Stimulated activated CD8-positive, alpha-beta memory T cell treated with anti-CD3 and anti-CD28 coated beads, Interleukin-15, amount 100 ng/mL, for 1 hour (primary cell): ENCODE data around the gene HMCN1.
"Not testable (repeated sequence)": the region's sequence is repeated elsewhere in the genome, so short reads cannot be mapped to it uniquely, and the experiment has no call there.

Experiments
- DNase-seq: peaks from one replicate; pipeline ENCODE4 v3.0.0-alpha.2; 2020; ENCODE audit warnings: low read depth

Gene HMCN1

GRCh38 chr1:186154651-186155050 is 420.5 kb downstream of the HMCN1 start:
- no peak for DNase-seq

- no peak for DNase-seq
Observed at GRCh38 chr1:186155594-186155993, 421.4 kb downstream of the HMCN1 start.

GRCh38 chr1:186162895-186163294 is 428.7 kb downstream of the HMCN1 start:
- not testable (repeated sequence) for DNase-seq

- no peak for DNase-seq
Observed at GRCh38 chr1:186164773-186165172, 430.6 kb downstream of the HMCN1 start.

- no peak for DNase-seq
Observed at GRCh38 chr1:186165303-186165702, 431.1 kb downstream of the HMCN1 start.

GRCh38 chr1:186167096-186167668 is 433.0 kb downstream of the HMCN1 start:
- no peak for DNase-seq

GRCh38 chr1:186175588-186175987 is 441.4 kb downstream of the HMCN1 start:
- DNase-seq, result no peak

GRCh38 chr1:186178426-186179043 is 444.3 kb downstream of the HMCN1 start:
- no peak for DNase-seq

- DNase-seq, result no peak
Observed at GRCh38 chr1:186179231-186179630, 445.0 kb downstream of the HMCN1 start.

GRCh38 chr1:186183219-186183618 is 449.0 kb downstream of the HMCN1 start:
- DNase-seq, result no peak

GRCh38 chr1:186183970-186184628 is 449.9 kb downstream of the HMCN1 start:
- DNase-seq, result no peak

GRCh38 chr1:186186251-186186650 is 452.1 kb downstream of the HMCN1 start:
- DNase-seq, result not testable (repeated sequence)

GRCh38 chr1:186187601-186188000 is 453.4 kb downstream of the HMCN1 start:
- no peak for DNase-seq

GRCh38 chr1:186188004-186188539 is 453.9 kb downstream of the HMCN1 start:
- DNase-seq, result no peak

GRCh38 chr1:186188736-186189135 is 454.5 kb downstream of the HMCN1 start:
- DNase-seq, result no peak

- DNase-seq, result no peak
Observed at GRCh38 chr1:186189156-186189555, 455.0 kb downstream of the HMCN1 start.

GRCh38 chr1:186191511-186191910 is 457.3 kb downstream of the HMCN1 start:
- DNase-seq, result no peak

- no peak for DNase-seq
Observed at GRCh38 chr1:186193224-186193623, 459.0 kb downstream of the HMCN1 start.

GRCh38 chr1:186194107-186194756 is 460.0 kb downstream of the HMCN1 start:
- no peak for DNase-seq

GRCh38 chr1:186195377-186195931 is 461.3 kb downstream of the HMCN1 start:
- DNase-seq, result no peak

GRCh38 chr1:186202271-186202764 is 468.1 kb downstream of the HMCN1 start:
- DNase-seq, result no peak

- DNase-seq, result no peak
Observed at GRCh38 chr1:186202776-186203175, 468.6 kb downstream of the HMCN1 start.
